Ishikawa (cell line): ENCODE measurements around the gene NPAS3.

Experiments
- CREB1 ChIP-seq: IDR thresholded peaks from 2 replicates; pipeline ENCODE4 v1.6.1; 2012; ENCODE audit warnings: low read depth
- NFIC ChIP-seq: IDR thresholded peaks from 2 replicates; pipeline ENCODE4 v1.6.1; 2012
- TAF1 ChIP-seq: IDR thresholded peaks from 2 replicates; pipeline ENCODE4 v1.6.1; 2012; ENCODE audit warnings: low read depth, mild to moderate bottlenecking
- YY1 ChIP-seq: IDR thresholded peaks from 2 replicates; pipeline ENCODE4 v1.6.1; 2012; ENCODE audit warnings: low read depth
- ZBTB7A ChIP-seq: IDR thresholded peaks from 2 replicates; pipeline ENCODE4 v1.6.1; 2012; ENCODE audit warnings: low read depth
- TF ChIP-seq, protein P1 (sequence below): IDR thresholded peaks from 2 replicates; pipeline ENCODE4 v1.6.1; 2012; ENCODE audit warnings: low read depth, mild to moderate bottlenecking

GRCh38 chr14:33589334-33589733 lies 650.7 kb downstream of the NPAS3 start:
- TF ChIP-seq TAF1 (no peak), ZBTB7A (no peak), YY1 (no peak), CREB1 (no peak), NFIC (no peak)
- TF ChIP-seq, protein P1, sequence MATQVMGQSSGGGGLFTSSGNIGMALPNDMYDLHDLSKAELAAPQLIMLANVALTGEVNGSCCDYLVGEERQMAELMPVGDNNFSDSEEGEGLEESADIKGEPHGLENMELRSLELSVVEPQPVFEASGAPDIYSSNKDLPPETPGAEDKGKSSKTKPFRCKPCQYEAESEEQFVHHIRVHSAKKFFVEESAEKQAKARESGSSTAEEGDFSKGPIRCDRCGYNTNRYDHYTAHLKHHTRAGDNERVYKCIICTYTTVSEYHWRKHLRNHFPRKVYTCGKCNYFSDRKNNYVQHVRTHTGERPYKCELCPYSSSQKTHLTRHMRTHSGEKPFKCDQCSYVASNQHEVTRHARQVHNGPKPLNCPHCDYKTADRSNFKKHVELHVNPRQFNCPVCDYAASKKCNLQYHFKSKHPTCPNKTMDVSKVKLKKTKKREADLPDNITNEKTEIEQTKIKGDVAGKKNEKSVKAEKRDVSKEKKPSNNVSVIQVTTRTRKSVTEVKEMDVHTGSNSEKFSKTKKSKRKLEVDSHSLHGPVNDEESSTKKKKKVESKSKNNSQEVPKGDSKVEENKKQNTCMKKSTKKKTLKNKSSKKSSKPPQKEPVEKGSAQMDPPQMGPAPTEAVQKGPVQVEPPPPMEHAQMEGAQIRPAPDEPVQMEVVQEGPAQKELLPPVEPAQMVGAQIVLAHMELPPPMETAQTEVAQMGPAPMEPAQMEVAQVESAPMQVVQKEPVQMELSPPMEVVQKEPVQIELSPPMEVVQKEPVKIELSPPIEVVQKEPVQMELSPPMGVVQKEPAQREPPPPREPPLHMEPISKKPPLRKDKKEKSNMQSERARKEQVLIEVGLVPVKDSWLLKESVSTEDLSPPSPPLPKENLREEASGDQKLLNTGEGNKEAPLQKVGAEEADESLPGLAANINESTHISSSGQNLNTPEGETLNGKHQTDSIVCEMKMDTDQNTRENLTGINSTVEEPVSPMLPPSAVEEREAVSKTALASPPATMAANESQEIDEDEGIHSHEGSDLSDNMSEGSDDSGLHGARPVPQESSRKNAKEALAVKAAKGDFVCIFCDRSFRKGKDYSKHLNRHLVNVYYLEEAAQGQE = no peak
